NCI-H748 (cell line): ENCODE data around the gene TRAF5.
A peak's percentile ranks its signal among the peaks of the same experiment; 100 is the strongest.
"Not testable (repeated sequence)": the region's sequence is repeated elsewhere in the genome, so short reads cannot be mapped to it uniquely, and the experiment has no call there.

Source experiments
- DNase-seq: peaks from one replicate; lab custom pipeline; 2025; ENCODE audit not compliant: unreplicated experiment; lab: John Stamatoyannopoulos, UW

Gene TRAF5, protein sequence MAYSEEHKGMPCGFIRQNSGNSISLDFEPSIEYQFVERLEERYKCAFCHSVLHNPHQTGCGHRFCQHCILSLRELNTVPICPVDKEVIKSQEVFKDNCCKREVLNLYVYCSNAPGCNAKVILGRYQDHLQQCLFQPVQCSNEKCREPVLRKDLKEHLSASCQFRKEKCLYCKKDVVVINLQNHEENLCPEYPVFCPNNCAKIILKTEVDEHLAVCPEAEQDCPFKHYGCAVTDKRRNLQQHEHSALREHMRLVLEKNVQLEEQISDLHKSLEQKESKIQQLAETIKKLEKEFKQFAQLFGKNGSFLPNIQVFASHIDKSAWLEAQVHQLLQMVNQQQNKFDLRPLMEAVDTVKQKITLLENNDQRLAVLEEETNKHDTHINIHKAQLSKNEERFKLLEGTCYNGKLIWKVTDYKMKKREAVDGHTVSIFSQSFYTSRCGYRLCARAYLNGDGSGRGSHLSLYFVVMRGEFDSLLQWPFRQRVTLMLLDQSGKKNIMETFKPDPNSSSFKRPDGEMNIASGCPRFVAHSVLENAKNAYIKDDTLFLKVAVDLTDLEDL

DNA sequence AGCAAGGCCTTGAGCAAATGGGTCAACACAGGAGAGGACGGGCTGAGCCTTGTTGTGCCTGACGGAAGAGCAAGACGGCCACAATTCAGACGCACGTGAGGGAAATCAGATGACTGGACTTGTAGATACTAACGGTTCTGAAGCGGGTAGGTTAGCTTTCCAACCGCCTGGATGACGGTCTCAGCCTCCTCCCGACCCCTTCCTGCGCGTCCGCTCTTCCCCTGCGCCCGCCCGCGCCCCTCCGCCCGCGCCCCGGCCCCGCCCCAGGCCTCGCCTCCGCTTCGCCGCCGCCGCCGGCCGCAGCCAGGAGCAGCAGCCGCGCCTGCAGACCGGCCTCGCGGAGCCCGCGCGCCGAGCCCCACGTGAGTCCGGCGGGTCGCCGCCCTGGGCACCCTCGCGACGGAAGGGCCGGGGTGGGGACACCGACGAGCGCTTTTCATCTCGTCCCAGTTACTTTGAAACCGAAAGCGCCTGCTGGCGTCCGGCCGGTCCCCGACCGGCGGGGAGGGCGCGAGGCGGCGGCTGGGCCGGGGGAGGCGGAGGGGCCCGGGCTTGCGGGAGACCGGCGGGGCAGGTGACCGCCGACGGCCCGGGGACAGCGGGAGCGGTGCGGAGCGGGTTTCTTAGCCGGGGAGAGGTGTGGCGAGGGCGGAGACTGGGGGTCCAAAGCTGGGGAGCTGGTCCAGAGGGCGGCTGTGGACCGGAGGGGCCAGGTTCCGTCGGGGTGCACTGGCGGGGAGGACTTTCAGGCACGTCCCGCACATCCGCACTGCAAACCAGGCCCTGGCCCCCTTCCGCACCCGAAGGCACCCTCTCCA lies at the start of gene TRAF5:
TRAF5 (plus strand) TSS at position 306 of the 818 bp plus-strand sequence. CDS start 26,407 bp downstream, outside the sequence.
- DNase-seq, result peak; percentile 56

DNA sequence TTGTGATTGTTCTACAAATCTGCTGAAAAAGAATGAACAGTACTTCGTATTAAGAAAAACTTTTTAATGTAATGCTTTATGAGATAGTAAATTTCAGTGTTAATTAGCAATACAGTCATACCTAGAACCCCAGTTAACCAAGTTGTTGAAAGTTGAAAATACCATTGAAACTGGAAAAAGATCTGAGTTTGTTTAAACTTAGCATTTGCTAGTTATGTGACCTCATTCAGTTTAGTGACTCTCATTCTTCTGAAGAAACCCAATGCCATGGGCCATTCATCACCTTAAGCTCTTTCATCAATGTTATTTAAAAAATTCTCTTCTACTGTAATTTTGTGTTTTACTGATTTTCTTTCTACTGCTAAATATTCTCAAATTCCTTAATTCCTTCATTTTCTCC lies 47.3 kb upstream of the TRAF5 start:
- DNase-seq, result no peak

DNA sequence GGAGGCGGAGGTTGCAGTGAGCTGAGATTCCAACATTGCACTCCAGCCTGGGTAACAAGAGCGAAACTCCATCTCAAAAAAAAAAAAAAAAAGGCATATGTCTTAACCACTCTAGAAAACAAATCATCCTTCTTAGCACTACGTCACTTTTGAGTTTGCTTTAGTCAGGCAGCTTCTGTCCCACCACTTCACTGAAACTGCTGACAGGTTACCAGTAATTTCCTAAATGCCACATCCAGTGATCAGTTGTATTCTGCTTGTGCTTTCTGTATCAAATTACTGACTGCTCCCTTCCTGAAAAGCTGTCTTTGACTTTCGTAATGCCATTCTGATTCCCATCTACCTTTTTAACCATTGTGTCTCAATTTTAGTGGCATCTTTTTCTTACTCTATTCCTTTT lies 45.7 kb upstream of the TRAF5 start:
- DNase-seq, result no peak

DNA sequence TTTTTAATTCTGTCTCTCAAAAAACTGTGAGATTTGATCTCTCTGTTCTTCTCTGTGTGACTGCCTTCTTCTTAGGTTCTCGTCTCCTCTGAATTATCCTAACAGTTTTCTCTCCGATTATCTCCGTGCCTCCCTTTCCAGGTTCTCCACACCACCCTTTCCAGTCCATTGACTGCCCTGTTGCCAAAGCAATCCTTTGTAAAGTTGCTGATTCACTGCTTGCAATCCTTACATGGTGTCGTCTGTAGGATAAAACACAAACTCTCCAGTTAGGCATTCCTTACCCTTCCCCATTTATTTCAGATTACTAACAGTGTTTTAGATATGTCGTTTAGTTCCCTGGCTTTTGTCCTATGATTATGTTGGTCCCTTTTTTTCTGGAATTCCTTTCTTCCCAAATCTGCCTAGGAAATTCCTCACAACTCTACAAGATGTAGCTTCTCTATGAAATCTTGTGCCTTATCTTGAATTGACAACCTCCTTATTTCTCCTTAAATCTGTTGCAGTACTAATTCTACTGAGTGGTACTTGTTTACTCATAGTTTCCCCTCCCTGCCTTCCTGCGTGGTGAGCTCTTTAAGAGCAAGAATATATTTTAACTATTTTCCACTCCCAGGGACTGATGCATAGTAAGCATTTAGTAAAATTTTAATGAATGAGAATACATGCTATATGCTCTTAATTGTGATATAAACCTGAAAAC lies 45.2 kb upstream of the TRAF5 start:
- DNase-seq, result no peak

DNA sequence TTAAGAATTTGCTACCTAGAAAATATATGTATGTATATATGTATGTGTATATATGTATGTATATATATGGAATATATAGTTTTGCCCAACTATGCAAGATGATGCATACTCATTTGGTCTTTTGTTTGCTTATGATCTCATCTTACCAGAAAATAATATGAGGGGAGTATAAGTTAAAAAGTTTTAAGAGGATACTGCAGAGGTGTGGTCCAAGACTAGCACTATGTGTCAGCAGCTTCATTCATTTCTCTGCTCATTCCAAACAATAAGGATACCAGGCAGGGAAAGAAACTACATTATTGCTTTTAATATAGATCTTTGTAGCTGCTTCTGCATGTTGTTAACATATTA lies 44.6 kb upstream of the TRAF5 start:
- DNase-seq, result no peak

DNA sequence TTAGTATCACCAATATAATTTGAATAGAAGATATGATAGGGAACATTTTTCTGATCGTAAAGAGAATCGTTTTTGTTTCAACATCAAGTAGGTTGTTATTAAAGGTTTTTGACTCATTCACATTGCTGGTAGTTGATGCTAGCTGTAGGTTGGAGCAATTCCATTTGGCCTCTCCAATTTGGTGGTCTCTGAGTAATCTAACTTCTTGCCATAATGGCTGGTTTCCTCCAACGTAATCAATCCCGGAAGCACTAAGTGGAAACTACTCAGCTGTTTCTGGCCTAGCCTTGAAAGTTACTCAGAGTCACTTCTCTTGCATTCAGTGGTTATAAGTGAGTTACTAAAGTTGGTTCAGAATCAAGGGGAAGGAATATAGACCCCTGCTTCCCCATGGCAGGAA lies 41.4 kb upstream of the TRAF5 start:
- no peak for DNase-seq

DNA sequence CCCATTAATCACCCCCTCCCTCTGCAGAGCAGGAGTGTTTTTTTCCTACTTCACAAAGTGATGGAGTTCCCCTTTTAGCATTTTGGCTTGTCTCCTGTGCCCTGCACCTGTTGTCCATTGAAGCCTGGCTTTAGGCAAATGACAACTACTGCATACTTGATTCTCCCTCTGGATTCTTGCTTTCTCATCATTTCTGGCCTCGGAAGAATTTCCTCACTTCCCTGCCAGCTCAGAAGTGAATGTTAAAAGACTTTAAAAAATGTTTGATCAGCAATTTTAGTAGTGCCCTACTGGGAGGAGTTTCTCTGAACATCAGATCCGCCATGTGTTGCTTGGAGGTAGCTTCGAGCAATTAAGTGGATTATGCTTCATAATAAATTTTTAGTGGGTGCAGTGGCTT lies 39.4 kb upstream of the TRAF5 start:
- no peak for DNase-seq

DNA sequence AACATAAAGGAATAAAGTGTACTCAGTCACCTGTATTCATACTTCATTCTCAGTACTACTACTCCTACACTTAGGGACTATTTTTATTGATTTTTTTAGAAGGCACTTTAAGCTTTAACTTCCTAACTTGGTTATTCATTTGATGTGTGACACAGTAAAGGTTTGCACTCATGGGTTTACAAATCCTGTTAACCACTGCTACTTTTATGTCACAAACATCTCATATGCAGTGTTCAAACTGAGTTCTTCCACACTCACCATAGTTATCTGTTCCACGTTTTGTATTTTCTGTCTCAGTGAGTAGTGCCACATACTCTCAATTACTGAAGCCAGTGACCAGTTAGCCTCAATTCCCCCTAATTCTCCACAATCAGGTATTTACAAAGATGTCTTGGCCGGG lies 34.2 kb upstream of the TRAF5 start:
- no peak for DNase-seq

DNA sequence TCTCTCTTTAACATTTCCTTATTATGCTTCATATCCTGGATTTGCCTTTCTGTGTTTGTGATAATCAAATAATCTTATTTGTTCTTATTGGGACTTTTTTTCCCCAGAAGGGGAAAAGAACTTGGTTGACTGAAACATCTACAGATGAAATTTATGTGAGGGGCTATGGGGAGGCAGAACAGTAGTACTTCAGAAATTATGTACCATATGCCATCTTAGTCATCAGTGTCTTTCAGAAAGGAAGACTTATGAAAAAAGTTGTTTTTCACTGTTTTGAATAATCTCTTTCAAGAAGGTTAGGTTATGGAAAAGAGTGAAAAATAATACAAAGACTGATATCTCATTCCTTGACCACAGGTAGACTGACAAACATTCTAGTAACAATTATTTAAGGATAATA lies 30.2 kb upstream of the TRAF5 start:
- DNase-seq, result no peak

DNA sequence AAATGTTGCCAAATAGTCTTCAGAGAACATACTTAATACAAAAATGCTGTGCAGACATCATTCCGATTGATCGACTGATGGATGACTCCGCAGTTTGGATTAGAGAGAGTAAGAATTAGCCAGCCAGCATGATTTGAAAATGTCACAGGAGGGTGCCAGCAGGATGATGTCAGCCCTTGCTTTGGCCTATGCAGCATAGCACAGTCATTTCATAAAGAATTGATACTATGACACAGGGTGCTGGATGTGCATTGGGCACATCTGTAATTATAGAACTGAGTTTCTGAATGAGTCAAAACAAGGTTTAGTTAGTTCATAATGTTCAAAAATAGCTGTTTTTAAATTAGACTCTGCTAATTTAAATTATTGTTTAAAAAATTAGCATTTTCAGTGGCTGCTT lies 21.6 kb upstream of the TRAF5 start:
- DNase-seq, result no peak

DNA sequence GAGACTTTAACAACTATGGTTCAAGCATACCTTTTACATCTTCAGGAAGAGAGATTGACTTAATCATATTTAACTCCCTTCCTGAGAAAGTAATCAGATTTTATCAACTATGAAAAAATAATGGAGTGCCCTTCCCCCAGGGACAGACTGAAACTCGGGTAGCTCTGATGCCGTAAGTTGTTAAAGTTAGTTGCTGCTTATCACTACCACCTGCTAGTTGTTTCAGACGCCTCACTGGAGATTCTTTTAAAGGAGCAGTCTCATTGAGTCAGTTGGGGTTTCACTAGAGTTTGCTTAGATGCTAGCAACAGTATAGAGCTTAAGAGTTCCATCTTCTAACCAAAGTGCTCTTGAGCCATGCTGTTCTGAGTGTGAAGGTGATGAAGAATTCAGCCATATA lies 17.0 kb upstream of the TRAF5 start:
- no peak for DNase-seq

DNA sequence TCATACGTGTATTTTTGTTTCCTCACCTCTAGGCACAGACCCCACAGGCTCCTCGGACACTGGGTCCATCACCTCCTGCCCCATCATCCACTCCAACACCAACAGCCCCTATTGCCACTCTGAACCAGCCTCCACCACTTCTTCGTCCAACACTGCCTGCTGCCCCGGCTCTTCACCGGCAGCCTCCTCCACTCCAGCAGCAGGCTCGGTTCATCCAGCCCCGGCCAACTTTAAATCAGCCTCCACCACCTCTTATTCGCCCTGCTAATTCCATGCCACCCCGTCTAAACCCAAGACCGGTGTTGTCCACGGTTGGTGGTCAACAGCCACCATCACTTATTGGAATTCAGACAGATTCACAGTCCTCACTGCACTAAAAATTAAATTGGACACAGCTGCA lies 13.2 kb upstream of the TRAF5 start:
- no peak for DNase-seq

DNA sequence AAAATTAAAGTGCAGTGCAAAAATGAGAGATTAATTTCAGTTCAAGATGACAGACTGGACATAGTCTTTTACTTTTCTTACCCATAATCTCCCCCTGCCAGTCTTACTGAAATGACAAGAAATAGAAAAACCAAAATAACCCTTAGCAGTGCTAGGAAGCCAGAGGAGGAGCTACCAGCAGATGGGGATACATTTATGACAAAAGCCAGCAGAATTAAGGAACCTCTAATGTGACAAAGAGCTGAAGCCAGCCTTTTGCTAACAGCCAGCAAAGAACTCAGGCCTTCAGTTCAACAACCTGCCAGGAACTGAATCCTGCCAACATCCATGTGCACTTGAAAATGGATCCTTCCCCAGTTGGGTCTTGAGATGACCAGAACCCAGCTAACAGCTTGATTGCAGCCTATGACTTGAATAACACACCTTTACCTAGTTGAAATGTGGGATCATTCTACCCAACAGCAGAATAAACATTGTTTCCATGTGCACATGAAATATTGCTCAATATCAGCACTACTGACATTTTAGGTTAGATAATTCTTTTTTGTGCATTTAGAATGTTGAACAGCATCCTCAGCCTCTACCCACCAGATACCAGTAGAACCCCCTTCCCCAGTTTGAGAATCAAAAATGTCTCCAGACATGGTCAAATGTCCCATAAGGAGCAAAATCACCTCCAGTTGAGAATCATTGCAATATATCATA lies 7.9 kb upstream of the TRAF5 start:
- no peak for DNase-seq

DNA sequence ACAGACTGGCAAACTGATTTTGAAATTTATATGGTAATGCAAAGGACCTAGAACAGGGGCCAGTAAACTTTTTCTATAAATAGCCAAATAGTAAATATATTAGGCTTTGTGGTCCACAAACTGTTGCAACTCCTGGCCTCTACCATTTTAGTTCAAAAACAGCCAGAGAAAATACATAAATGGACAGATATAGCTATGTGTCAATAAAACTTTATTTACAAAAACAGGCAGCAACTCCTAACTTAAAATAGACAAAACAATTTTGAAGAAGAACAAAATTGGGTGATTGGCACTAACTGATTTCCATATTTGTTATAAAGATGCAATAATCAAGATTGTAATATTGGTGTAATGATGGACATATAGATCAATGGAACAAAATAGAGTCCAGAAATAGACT lies 6.7 kb upstream of the TRAF5 start:
- no peak for DNase-seq

DNA sequence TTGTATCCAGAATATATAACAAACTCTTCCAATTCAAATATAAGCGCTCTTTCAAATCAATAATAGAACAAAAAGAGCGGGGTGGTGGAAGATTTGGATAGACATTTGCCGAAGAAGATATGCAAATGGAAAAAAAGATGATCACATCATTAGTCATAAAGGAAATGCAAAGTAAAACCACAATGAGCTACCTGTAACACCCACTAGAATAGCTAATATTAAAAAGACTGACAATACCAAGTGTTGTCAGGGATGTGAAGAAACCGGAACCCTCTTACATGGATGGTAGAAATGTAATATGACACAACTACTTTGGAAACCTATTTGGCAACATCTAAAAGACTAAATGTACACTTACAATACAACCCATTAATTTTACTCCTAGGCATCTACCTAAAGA lies 5.7 kb upstream of the TRAF5 start:
- DNase-seq, result no peak

DNA sequence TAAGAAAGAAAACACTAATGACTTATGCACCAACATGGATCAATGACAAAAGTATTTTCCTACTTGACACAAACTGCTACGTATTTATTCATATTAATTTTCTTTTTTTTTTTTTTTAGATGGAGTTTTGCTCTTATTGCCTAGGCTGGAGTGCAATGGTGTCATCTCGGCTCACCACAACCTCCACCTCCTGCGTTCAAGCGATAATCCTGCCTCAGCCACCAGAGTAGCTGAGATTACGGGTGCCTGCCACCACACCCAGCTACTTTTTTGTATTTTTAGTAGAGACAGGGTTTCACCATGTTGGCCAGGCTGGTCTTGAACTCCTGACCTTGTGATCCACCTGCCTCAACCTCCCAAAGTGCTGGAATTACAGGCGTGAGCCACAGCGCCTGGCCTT lies 5.0 kb upstream of the TRAF5 start:
- DNase-seq, result not testable (repeated sequence)

DNA sequence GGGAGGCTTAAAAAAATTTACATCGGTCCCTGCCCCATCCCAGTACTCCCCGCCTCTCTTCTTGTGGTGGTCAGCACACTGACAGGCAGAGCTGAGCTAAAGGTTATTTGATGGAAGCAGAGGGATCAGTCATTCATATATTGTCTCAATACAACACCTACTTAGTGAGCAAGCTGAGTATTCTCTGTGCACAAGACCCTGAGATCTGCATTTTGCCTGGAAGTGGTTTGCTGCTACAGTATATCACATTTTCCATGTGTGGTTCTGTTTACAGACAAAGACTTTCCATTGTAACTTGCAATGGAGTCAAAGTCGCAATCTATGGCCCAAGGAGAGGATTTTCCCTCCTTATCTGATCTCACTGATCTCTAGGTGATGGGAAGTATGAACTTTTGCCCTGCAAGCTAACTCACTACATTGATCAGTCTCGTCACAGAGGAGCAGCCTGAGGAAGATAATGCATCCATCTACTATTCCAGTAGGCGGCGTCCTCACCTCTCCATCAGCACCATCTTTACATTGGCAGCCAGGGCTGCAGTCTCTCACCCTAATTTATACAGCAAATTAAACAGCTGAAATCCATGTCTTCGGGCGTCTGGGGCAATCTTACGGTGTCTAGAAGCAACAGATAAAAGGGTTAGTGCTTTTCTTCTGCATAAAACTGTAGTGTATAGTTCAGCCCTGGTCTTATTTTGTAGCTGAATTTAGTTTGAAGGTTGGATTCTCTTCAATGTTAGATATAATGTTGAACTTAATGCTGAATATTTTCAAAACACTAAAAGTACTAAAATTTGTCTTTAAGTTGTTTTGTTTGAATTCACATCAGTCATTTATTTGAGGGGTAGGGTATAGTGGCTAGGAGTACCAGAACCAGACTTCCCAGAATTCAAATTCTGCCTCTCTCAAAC lies 3.2 kb upstream of the TRAF5 start:
- DNase-seq, result peak; percentile 62

DNA sequence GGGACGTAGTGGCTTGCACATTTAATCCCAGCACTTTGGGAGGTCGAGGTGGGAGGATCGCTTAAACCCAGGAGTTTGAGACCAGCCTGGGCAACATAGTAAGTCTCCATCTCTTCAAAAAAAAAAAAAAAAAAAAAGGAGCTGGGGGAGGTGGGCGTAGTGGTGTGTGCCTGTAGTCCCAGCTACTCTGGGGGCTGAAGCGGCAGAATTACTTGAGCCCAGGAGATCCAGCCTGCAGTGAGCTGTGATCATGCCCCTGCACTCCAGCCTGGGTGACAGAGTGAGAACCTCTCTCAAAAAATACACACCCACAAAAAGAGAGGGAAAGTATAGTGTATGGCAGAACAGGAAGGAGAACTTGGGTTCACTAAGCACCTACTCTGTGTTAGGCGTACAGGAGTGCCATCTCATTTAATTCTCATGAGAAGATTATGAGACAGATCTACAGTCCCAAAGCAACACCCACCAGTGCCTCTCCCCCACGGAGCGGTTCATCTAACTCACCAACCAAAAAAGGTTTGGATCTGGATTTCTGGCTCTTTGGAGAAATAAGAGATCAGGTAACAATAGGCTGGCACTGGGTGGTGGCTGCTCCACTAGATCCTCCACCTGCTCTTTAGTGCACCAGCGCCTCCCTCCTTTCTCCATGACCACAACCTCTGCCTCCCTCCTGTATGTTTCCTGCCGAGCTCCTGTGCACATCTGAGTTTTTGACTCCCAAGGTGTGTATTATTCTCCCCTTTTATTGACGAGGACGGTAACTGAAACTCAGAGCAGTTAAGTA lies 1.4 kb upstream of the TRAF5 start:
- peak; percentile 10 for DNase-seq

DNA sequence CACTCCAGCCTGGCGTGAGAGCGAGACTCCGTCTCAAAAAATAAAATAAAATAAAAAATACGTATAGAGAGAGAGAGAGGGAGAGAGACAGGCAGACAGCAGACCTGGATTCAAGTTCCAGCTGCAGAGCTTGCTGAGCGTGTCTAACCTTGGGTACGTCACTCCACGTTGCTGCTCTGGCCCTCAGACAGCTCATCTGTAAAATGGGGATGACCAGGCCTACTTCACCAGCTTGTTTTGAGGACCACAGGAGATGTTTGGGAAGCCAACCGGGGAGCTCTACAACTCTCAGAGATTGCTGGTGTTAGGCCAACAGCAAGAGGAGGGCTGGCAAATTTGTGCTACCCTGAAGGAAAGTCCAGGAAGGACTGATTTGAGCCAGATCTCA lies 499 bp upstream of the TRAF5 start:
- no peak for DNase-seq
